Neural progenitor cell (in vitro differentiated cells): ENCODE data around the gene SWT1.

ENCODE experiments used
- CTCF ChIP-seq: fragments of 200-600 bp; sonication (generic); IDR thresholded peaks from 2 replicates; pipeline ENCODE4 v1.5.1; 2017; ENCODE audit warnings: antibody characterized with exemption, mild to moderate bottlenecking
- EZH2 ChIP-seq: fragments of 200-600 bp; sonication (generic); IDR thresholded peaks from 2 replicates; pipeline ENCODE4 v1.6.1; 2017; ENCODE audit warnings: antibody characterized with exemption, mild to moderate bottlenecking, moderate library complexity

- TF ChIP-seq CTCF (no peak), EZH2 (no peak)
Observed at GRCh38 chr1:185157599-185158412, 839 bp downstream of the SWT1 start.
